ENCODE results near the gene SPDYE16.
"Not testable (repeated sequence)": the region's sequence is repeated elsewhere in the genome, so short reads cannot be mapped to it uniquely, and the experiment has no call there.

The SPDYE16 gene

DNA sequence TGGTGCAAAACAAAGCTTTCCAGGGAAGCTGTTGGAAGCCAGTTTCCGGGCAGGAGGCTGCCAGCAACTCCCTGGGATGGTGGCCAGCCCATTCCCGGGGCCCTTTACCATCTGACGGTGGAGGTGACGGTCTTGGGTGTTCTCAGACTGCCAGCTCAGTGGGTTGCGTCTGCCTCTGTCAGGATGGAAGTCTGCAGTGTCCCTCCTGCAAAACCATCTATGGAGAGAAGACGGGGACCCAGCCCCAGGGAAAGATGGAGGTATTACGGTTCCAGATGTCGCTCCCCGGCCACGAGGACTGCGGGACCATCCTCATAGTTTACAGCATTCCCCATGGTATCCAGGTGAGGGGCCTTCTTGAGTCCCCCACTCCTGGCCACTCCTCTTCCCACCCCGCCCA, 39.9 kb downstream of the SPDYE16 start:
- DNase-seq: not testable (repeated sequence)

DNA sequence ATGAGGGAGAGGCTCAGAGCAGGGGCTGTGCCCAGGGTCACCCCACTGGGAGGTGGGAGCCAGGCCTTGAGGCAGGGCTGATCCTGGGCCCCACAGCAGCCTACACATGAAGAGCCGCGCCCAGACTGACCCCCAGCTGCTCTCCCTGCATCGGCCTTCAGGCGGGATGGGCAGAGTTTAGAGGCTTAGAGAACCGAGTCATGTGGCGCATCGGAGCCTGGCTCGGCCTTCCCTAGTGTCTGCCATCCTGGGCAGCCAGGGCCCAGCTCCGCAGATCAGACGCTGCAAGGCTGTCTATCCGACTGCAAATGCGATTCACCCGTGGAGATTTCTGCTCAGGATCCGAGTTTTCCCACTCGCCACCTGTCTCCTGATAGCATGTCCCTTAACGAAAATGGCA, 40.3 kb downstream of the SPDYE16 start:
- DNase-seq: not testable (repeated sequence)

GRCh38 chr7:76502224-76502623, 40.9 kb downstream of the SPDYE16 start:
- not testable (repeated sequence) for DNase-seq

DNA sequence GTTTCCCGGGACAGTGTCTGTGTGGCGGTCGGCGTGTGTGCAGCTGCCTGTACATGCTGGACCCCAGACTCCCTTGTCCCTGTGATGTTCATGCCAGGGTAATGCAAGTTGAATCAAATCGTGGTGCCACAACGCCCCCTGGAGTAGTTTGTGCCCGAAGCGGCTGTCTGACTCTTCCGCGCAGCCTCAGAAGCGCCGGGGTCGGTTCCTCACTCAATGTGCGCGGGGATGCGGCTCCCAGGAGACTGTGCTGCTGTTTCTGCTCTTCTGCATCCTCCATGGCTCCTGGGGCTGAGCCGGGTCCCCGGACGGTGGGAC, 43.2 kb downstream of the SPDYE16 start:
- not testable (repeated sequence) for DNase-seq

DNA sequence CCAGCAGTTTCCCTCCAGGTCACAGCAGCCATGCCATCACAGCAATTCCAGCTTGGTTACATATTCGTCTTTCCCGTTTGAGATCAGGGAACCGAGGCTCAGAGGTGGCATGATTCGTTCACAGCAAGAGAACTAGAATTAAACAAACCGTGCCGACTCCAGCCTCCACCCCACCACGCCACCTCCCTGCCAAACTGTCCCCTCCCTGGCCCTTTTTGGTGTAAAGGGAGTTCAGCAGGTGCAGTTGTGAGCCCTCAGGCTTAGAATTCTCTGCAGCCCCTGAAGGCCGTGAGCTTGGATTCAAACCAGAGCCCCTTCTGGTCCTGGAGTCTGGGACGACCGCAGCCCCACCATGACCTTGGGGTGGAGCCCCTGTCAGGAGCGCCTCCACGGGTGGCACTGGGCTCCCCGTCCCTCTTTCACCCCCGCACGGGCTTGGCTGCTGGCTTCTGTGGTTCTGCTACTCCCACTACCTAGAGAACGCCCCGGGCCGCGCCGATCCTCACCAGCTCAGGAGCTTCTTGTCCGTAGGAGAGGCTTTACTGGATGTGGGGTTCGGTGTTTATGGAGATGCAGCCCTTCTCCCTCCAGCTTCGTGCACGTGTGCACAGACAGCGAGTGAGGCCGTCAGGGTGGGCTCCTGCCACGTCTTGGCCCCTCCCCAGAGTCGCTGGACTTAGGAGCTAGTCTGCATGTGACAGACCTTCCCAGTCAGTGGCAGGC, 43.7 kb downstream of the SPDYE16 start:
- DNase-seq: not testable (repeated sequence)

DNA sequence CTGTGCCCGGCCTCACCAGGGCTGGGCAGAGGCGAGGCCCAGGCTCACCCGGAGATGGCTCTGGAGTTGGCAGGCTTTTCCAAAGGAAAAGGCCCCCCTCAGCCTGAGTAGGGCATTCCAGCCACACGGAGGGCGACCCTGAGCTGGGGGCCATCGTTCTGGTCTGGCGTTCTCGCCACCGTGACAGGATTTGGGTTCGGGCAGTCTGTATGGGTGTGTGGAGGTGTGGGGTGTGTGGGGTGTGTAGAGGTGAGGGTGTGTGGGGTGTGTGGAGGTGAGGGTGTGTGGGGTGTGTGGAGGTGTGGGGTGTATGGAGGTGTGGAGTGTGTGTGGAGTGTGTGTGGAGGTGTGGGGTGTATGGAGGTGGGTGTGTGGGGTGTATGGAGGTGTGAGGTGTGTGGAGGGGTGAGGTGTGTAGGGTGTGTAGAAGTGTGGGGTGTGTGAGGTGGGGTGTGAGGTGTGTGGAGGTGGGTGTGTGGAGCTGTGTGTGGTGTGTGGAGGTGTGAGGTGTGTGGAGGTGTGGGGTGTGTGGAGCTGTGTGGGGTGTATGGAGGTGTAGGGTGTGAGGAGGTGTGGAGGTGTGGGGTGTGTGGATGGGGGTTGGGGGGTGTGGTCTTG, 44.4 kb downstream of the SPDYE16 start:
- not testable (repeated sequence) for DNase-seq

DNA sequence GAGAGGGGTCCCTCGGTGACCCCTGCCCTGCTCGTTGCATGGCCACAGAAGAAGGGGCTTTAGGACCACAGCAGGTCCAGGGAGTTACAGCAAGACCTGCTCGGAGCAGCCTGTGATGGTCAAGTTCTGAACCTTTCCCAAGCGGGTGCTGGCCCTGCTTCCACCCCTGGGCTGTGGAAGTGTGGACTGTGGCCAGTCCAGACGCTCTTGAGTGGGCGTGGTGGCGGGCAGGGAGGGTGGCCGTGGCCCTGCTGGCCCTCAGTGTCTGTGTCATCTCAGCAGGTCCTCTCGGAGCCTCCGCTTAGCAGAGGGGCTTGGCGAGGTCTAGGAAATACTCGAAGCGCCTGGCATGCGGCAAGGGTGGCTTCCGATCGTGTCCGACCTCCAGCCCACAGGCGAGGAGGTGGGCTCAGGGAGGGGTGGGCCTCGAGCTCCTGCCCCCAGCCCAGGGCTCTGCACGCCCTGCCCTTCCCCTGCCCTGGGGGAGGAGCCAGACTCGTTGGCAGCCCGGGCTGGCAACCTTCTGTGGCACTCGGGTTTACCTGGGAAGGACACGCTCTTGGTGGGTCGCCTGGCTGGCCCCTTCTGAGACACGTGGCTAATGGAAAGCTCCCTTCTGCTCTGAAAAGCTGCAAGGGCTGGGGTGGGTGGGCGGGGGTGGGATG, 45.0 kb downstream of the SPDYE16 start:
- DNase-seq: not testable (repeated sequence)

- not testable (repeated sequence) for DNase-seq
Measured at GRCh38 chr7:76495717-76496116, 47.4 kb downstream of the SPDYE16 start.

DNA sequence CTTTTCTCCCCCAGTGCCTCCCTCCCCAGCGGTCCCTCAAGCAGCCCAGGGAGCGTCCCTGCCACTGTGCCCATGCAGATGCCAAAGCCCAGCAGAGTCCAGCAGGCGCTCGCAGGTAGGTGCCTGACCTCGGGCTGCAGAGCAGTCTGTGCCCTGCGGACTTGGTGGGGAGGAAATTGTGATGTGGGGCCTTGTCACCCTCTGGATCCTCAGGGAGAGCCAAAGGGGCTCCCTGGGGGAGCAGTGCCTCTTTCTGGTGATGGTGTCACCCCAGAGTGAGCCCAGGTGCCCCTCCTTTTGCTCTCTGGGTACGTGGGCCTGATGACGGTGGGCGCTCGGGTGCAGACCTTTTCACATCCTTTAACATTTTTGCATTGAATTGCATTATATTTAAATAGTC, 51.0 kb downstream of the SPDYE16 start:
- not testable (repeated sequence) for DNase-seq

DNA sequence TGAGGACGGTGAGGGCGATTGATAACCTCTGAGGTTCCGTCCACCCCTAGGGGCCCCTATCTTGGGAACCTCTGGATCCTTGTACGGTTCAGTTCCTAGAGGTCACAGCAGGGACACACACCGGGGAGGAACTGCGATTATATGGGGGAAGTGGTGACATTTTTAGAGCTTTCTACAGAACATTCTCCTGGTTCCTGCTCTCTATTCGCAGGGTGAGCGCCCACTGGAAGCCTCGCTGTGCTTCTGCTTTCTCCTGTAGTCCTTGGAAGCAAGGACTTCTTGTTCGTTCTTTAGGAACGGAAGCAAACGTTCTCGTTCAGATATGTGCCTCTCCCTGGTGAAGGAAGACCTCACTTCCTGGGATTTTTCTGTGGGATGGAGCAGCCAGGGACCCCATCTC, 55.1 kb downstream of the SPDYE16 start:
- not testable (repeated sequence) for DNase-seq

DNA sequence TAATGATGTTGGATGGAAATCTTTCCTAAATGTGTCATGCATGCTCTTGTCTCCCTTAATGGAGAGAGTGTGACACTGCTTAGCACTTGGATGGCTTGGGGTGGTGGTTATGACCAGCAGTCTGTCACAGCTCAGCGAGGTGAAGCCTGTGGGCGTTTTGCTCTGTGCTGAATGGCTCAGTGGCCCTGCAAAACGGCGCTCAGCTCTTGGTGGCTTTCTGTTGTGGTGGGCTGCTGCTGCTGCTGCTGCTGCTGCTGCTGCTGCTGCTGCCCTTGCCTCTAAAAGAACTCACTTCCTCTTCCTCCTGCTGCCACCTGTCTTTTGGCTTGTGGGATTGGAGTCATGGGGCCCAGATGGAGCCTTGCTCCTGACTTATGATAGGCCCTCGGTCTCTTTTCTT, 56.5 kb downstream of the SPDYE16 start:
- not testable (repeated sequence) for DNase-seq

DNA sequence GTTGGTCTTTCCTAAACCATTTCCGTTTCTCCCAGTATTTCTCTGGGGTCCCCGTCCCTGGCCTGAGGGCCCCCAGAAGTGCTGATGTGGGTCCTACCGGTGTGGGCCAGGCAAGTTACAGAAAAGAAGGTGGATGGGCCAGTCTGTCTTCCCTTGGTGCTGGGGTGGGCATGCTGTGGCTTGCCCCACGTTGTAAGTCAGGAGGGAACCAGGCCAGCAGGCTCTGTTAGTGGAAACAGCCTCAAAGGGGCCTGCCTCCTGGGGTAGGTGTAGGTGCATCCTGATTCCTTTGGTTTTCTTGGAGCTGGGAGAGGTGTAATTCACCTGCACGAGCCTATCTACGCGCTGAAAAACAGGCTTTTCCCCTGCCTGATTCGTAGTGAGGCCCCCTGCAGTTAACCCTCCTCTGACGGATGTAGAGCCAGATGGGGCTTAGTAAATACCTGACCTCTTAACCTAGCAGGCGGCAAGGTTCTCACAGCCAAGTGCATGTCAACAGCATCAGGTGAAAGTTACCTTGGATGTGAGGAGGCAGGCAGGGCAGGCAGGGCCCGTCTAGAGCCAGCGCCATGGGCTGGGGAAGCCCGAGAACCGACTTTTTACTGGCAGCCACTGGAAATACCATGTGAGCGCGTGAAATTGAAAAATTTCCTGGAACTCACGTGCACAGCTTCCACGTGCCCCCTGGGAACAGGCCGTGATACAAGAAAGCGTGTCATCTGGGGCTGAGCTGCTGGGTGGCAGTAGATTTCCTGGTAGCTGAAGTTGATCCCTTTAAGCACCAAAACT, 57.1 kb downstream of the SPDYE16 start:
- not testable (repeated sequence) for DNase-seq

DNA sequence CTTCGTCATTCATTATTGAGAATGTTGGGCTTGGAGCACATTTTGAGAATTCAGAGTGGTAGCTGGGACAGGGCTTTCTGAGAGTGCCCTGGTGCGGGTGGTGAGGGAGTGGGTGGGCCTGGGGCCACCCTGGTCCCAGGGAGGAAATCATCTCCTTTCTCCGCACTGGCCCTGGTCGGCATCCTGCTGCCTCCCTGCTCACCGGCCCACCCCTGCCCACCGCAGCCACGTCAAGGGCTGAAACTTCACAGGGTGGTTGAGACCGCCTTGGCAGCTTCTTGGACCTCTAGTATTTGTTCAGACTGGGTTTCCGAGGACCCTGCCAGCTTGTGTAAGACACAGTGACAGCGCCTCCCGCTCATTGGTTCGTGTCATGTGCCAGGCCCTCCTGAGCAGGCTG, 58.6 kb downstream of the SPDYE16 start:
- DNase-seq: not testable (repeated sequence)

- not testable (repeated sequence) for DNase-seq
Measured at GRCh38 chr7:76483081-76483480, 60.0 kb downstream of the SPDYE16 start.

DNA sequence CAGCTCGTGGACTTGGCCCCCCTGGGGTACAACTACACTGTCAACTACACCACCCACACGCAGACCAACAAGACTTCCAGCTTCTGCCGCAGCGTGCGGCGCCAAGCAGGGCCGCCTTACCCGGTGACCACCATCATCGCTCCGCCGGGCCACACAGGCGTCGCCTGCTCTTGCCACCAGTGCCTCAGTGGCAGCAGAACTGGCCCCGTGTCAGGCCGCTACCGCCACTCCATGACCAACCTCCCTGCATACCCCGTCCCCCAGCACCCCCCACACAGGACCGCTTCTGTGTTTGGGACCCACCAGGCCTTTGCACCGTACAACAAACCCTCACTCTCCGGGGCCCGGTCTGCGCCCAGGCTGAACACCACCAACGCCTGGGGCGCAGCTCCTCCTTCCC, 60.4 kb downstream of the SPDYE16 start:
- DNase-seq: not testable (repeated sequence)
